ENCODE data around the gene PTPRK. TPM values are rescaled to one million over a fixed set of nuclear protein-coding genes. Genes with fewer than 3 reads are reported as not detected.

Gene PTPRK
- total and polyA plus RNA-seq, 2 of the 13 experiments (the other 11 are each of a cell fraction or from before 2014, with no cell fraction given) = 43.6 to 98.3 TPM

- TF ChIP-seq ARID4A (CRISPR knock-in tag; IDR thresholded peaks at IDR 0.05; ENCODE audit: borderline replicate concordance) = no peak
Observed at GRCh38 chr6:128251445-128252340, 268.7 kb downstream of the PTPRK start (continued).

GRCh38 chr6:128250370-128251070, 269.9 kb downstream of the PTPRK start:
- H3K36me3 ChIP-seq (replicated peaks in 1 of 2; ENCODE audit: control insufficient read depth in 1 of 2, insufficient read depth in 2 of 2, low read length in 2 of 2) = no peaks in the 10 kb centered on the region
- FAIRE-seq = no peak
- H3K79me2 ChIP-seq (ENCODE audit: insufficient read depth, low read length) = peaks cover 12% of the 10 kb centered on the region
- H3K4me2 ChIP-seq (ENCODE audit: low read depth, low read length) = no peak overlapping the region
- H3K27ac ChIP-seq (ENCODE audit: extremely low read length, insufficient read depth, low read length) = no peak overlapping the region
- H3K27me3 ChIP-seq (ENCODE audit: control insufficient read depth in 1 of 2, insufficient read depth in 2 of 2, low read length in 2 of 2) = no peaks in the 10 kb centered on the region
- DNase-seq (ENCODE audit: low spot score) = no peak
- no peak overlapping the region for H3K4me3 ChIP-seq (replicated peaks in 1 of 3; ENCODE audit: insufficient read depth in 1 of 3, low read depth in 2 of 3, low read length in 3 of 3)
- in situ Hi-C loops (cut with HindIII; ENCODE audit: extremely low pct_ligation_motif_present, low pct_unique_long_range_greater_than_20kb) (no loop called here), intact Hi-C loops (cut with micrococcal nuclease; ENCODE audit: unreplicated experiment) (no loop called here)
- ChIA-PET CTCF (ENCODE audit: low intra/inter-chr PET ratio, low total read pairs) (no interaction called here), POLR2A (no interaction called here)
- H3K9me3 ChIP-seq (ENCODE audit: low read length) = no peaks in the 10 kb centered on the region
- H2AFZ ChIP-seq (ENCODE audit: low read length) = no peak overlapping the region
- H3K9ac ChIP-seq (ENCODE audit: insufficient read depth, low read depth, low read length) = no peak overlapping the region
- BruUV-seq (replicated peaks) = no TSS peak
- 96% methylated on average over 1 of the region's 1 CpG for WGBS (ENCODE audit: low lambda C conversion rate)
- H4K20me1 ChIP-seq (ENCODE audit: insufficient read depth, low read length) = no peaks in the 10 kb centered on the region; the same call in 1 of the 2 replicates
- H3K4me1 ChIP-seq (ENCODE audit: insufficient read depth, low read length) = peaks cover 5% of the 10 kb centered on the region
- no peak for ATAC-seq
- no peak for TF ChIP-seq ZNF547 (CRISPR knock-in tag; IDR thresholded peaks at IDR 0.05)
- no peak for TF ChIP-seq TFE3 (CRISPR knock-in tag; IDR thresholded peaks at IDR 0.05)
- TF ChIP-seq ZSCAN31 (CRISPR knock-in tag; IDR thresholded peaks at IDR 0.05; ENCODE audit: low read depth) = no peak
- TF ChIP-seq TP53 (CRISPR knock-in tag; conservative IDR thresholded peaks at IDR 0.05) = no peak
- TF ChIP-seq MAFK (conservative IDR thresholded peaks at IDR 0.05 in 1 of 2, IDR thresholded peaks at IDR 0.05 in 1 of 2; ENCODE audit: low read length in 2 of 2) = peak; percentile 62 to 70
- peak; percentile 54; the same call in 1 of the 2 replicates for TF ChIP-seq MAFF (IDR thresholded peaks at IDR 0.05; ENCODE audit: low read depth, low read length)
- no peak for TF ChIP-seq ZNF691 (CRISPR knock-in tag; IDR thresholded peaks at IDR 0.05; ENCODE audit: borderline replicate concordance, low read depth)
- TF ChIP-seq NRL (CRISPR knock-in tag; IDR thresholded peaks at IDR 0.05; ENCODE audit: borderline replicate concordance) = no peak
- no peak for TF ChIP-seq ZNF569 (CRISPR knock-in tag; IDR thresholded peaks at IDR 0.05; ENCODE audit: borderline replicate concordance)

Data from HepG2 (cell line).